ENCODE measurements around the gene RNPS1.

DNA sequence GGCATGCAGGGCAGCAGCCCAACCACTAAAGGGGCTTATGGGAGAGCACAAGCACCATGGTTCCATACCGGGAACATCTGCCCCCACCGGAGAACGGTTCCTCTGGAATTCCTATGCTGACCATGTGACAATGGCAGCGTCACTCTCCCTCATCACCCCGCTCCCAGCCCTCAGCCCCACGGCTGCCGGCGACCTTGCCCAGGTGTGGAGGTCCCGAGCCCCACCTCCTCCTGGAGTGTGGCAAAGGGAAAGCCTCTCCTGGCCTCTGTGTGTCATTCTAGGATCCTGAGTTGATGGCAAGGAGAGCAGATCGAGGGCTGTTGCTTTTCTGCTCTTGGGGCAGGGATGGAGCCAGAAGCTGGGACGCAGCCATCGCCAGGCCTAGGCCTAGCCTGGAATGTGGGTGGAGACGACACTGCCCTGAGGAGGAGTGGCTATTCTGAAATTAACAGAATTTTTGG lies 17.8 kb upstream of the RNPS1 start:
- TF ChIP-seq, protein P1, sequence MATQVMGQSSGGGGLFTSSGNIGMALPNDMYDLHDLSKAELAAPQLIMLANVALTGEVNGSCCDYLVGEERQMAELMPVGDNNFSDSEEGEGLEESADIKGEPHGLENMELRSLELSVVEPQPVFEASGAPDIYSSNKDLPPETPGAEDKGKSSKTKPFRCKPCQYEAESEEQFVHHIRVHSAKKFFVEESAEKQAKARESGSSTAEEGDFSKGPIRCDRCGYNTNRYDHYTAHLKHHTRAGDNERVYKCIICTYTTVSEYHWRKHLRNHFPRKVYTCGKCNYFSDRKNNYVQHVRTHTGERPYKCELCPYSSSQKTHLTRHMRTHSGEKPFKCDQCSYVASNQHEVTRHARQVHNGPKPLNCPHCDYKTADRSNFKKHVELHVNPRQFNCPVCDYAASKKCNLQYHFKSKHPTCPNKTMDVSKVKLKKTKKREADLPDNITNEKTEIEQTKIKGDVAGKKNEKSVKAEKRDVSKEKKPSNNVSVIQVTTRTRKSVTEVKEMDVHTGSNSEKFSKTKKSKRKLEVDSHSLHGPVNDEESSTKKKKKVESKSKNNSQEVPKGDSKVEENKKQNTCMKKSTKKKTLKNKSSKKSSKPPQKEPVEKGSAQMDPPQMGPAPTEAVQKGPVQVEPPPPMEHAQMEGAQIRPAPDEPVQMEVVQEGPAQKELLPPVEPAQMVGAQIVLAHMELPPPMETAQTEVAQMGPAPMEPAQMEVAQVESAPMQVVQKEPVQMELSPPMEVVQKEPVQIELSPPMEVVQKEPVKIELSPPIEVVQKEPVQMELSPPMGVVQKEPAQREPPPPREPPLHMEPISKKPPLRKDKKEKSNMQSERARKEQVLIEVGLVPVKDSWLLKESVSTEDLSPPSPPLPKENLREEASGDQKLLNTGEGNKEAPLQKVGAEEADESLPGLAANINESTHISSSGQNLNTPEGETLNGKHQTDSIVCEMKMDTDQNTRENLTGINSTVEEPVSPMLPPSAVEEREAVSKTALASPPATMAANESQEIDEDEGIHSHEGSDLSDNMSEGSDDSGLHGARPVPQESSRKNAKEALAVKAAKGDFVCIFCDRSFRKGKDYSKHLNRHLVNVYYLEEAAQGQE (IDR thresholded peaks at IDR 0.05; ENCODE audit: low read depth) = no peak
- TF ChIP-seq MAX (IDR thresholded peaks at IDR 0.05) (no peak), FOXM1 (IDR thresholded peaks at IDR 0.05; ENCODE audit: borderline replicate concordance, low read depth) (no peak), EP300 (IDR thresholded peaks at IDR 0.05; ENCODE audit: borderline replicate concordance) (no peak)
- TF ChIP-seq, protein P2, sequence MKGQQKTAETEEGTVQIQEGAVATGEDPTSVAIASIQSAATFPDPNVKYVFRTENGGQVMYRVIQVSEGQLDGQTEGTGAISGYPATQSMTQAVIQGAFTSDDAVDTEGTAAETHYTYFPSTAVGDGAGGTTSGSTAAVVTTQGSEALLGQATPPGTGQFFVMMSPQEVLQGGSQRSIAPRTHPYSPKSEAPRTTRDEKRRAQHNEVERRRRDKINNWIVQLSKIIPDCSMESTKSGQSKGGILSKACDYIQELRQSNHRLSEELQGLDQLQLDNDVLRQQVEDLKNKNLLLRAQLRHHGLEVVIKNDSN (IDR thresholded peaks at IDR 0.05) = no peak

Data from Ishikawa (cell line).